ENCODE results near the gene KDM2B.

KDM2B gene

GRCh38 chr12:121467638-121468498 lies 113.0 kb downstream of the KDM2B start:
- H3K4me3 ChIP-seq (ENCODE audit: low read length): peak overlapping the region; percentile 54
- no peak for TF ChIP-seq CTCF (conservative IDR thresholded peaks at IDR 0.05; ENCODE audit: low read length)
- DNase-seq (ENCODE audit: low read depth): no peak

- peak; percentile 84 for DNase-seq (ENCODE audit: low read depth)
- H3K4me3 ChIP-seq (ENCODE audit: low read length): peak overlapping the region; percentile 69
- no peak for TF ChIP-seq CTCF (conservative IDR thresholded peaks at IDR 0.05; ENCODE audit: low read length)
Observed at GRCh38 chr12:121466794-121467637, 113.8 kb downstream of the KDM2B start.

- peak; percentile 30 for DNase-seq (ENCODE audit: low read depth)
- no peak for TF ChIP-seq CTCF (conservative IDR thresholded peaks at IDR 0.05; ENCODE audit: low read length)
- H3K4me3 ChIP-seq (ENCODE audit: low read length): peak overlapping the region; percentile 69
Observed at GRCh38 chr12:121465921-121466793, 114.7 kb downstream of the KDM2B start.

GRCh38 chr12:121464331-121464730 lies 116.5 kb downstream of the KDM2B start:
- no peak overlapping the region for H3K4me3 ChIP-seq (ENCODE audit: low read length)
- no peak for DNase-seq (ENCODE audit: low read depth)
- no peak for TF ChIP-seq CTCF (conservative IDR thresholded peaks at IDR 0.05; ENCODE audit: low read length)

GRCh38 chr12:121461048-121461447 lies 119.8 kb downstream of the KDM2B start:
- no peak for DNase-seq (ENCODE audit: low read depth)
- TF ChIP-seq CTCF (conservative IDR thresholded peaks at IDR 0.05; ENCODE audit: low read length): no peak
- H3K4me3 ChIP-seq (ENCODE audit: low read length): no peak overlapping the region

- no peak overlapping the region for H3K4me3 ChIP-seq (ENCODE audit: low read length)
- TF ChIP-seq CTCF (conservative IDR thresholded peaks at IDR 0.05; ENCODE audit: low read length): no peak
- no peak for DNase-seq (ENCODE audit: low read depth)
Observed at GRCh38 chr12:121456551-121456950, 124.3 kb downstream of the KDM2B start.
